ENCODE results near the gene ILDR2. TPM values are rescaled to one million over a fixed set of nuclear protein-coding genes. Genes with fewer than 3 reads are reported as not detected.

Gene ILDR2
- total and polyA plus RNA-seq, 9 of the 15 experiments (the other 6 are each of a cell fraction or from before 2014, with no cell fraction given), result 0.03 to 0.31 (median 0.18) TPM; not detected in 2

GRCh38 chr1:166988974-166989515, 13.7 kb upstream of the ILDR2 start, which contains the start of gene MAEL (continued):
- TF ChIP-seq MGA (IDR thresholded peaks at IDR 0.05), result peak; percentile 55
- no peak for TF ChIP-seq POLR2B (IDR thresholded peaks at IDR 0.05; ENCODE audit: low read depth, partially characterized antibody)
- TF ChIP-seq HEY1 (CRISPR knock-in tag; IDR thresholded peaks at IDR 0.05; ENCODE audit: borderline replicate concordance), result no peak
- peak; percentile 29; the same call in 1 of the 2 replicates for TF ChIP-seq RBFOX2 (IDR thresholded peaks at IDR 0.05; ENCODE audit: low read depth, low read length)
- no peak for TF ChIP-seq ZNF347 (CRISPR knock-in tag; IDR thresholded peaks at IDR 0.05; ENCODE audit: low read depth)
- peak; percentile 98 for TF ChIP-seq CEBPB (tag; IDR thresholded peaks at IDR 0.05)
- TF ChIP-seq POLR2AphosphoS5 (IDR thresholded peaks at IDR 0.05; ENCODE audit: control insufficient read depth, insufficient read depth, low read depth, low read length), result no peak
- TF ChIP-seq, protein P1, sequence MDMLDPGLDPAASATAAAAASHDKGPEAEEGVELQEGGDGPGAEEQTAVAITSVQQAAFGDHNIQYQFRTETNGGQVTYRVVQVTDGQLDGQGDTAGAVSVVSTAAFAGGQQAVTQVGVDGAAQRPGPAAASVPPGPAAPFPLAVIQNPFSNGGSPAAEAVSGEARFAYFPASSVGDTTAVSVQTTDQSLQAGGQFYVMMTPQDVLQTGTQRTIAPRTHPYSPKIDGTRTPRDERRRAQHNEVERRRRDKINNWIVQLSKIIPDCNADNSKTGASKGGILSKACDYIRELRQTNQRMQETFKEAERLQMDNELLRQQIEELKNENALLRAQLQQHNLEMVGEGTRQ (CRISPR knock-in tag; IDR thresholded peaks at IDR 0.05), result peak; percentile 72
- peak; percentile 83 to 85 for TF ChIP-seq TRIM24 (IDR thresholded peaks at IDR 0.05)
- no peak for TF ChIP-seq ESRRB (CRISPR knock-in tag; IDR thresholded peaks at IDR 0.05; ENCODE audit: borderline replicate concordance)
- no peak for TF ChIP-seq PHB (CRISPR knock-in tag; IDR thresholded peaks at IDR 0.05)
- no peak for TF ChIP-seq ZNF436 (CRISPR knock-in tag; IDR thresholded peaks at IDR 0.05)
- no peak for TF ChIP-seq ZSCAN29 (IDR thresholded peaks at IDR 0.05)
- TF ChIP-seq, protein P2, sequence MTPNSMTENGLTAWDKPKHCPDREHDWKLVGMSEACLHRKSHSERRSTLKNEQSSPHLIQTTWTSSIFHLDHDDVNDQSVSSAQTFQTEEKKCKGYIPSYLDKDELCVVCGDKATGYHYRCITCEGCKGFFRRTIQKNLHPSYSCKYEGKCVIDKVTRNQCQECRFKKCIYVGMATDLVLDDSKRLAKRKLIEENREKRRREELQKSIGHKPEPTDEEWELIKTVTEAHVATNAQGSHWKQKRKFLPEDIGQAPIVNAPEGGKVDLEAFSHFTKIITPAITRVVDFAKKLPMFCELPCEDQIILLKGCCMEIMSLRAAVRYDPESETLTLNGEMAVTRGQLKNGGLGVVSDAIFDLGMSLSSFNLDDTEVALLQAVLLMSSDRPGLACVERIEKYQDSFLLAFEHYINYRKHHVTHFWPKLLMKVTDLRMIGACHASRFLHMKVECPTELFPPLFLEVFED (CRISPR knock-in tag; conservative IDR thresholded peaks at IDR 0.05), result no peak
- no peak for TF ChIP-seq ZEB2 (IDR thresholded peaks at IDR 0.05)
- TF ChIP-seq ZNF133 (CRISPR knock-in tag; IDR thresholded peaks at IDR 0.05), result no peak

All from K562 (cell line).